HG03175 (cell line): Measurements from ENCODE around the gene ANKRD28.
"Not testable (repeated sequence)": the region's sequence is repeated elsewhere in the genome, so short reads cannot be mapped to it uniquely, and the experiment has no call there.

Source experiments
- ATAC-seq: cut with Tn5 transposase; IDR thresholded peaks from one replicate; pipeline ENCODE4 v1.9.1; 2021; ENCODE audit warnings: mild to moderate bottlenecking, moderate library complexity; ENCODE audit not compliant: unreplicated experiment

The ANKRD28 gene

DNA sequence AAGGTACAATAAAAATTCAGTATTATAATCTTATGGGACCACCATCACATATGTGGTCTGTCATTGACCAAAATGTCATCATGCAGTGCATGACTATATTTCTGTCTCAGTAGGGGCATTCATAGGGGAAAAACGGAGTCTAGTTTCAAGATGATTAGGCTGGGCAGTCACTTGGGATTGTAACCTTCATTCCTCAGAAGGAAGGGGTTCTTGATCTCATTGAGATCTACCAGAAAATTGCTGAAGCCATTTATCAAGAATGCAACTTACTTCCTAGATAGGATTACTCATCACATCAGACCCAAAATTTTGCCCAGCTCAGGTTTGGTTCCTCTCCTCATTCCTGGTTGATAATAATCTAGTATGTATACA, 158.9 kb downstream of the ANKRD28 start:
- no peak for ATAC-seq

DNA sequence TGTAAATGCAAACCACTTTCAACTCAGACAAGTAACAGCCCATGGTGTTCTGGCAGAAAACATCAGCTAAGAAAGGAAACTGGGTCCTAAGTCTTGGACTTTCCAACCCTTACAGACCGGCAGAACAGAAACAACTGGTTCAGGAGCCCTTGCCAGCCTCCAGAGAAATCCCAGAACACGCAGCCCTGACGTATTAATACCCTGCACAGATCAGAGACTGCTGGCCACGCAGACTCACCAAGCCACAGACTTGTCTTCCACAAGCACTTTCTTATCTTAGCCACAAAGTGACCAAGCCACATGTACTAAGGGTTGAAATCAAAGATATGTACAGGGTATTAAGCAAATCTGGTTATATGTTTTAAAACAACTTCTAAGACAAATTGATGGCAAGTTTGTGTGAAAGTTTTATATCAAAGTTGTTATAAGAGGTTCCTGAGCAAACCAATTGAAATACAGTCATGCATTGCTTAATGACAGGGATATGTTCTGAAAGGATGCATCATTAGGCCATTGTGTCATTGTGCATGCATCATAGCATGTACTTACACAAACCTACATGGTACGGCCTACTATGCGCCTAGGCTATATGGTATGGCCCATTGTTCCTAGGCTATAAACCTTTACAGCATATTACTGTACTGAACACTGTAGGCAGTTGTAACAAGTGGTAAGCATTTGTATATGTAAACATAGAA, 159.4 kb downstream of the ANKRD28 start:
- no peak for ATAC-seq

DNA sequence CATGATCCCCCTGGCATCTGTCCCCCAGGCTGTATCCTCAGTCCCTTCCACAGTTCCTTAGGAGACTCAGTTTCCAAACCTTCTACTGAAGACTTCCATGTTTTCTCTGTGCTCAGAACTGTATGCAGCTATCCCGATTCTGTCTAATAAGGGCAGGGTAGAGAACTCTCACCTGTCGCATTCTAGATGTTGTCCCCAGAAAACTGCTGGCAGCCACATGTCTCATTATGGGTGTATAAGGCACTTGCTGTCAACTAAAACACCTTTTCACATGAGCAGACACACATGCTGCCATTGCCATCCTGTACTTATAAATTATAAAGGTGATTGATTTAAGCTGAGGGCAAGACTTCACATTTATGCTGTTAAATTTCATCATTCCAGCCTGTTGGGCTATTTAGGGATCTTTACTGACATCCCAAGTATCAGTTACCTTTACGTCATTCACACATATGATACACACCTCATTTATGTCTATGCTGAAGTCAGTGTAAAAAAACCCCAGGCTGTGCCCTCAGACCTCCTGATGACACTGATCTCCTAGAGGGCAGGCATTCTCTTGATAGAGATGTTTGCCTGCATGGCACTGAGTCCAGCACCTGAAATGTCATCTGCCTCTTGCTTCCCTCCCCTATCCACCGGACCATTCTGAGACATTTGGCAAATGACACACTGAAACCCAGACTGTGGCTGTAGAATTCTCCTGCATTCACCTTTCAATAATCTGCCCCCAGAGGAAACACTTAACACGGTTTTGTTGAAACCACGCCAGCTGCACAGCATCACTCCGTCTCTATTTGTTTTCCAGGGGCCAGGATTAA, 160.4 kb downstream of the ANKRD28 start:
- peak; percentile 32 for ATAC-seq

DNA sequence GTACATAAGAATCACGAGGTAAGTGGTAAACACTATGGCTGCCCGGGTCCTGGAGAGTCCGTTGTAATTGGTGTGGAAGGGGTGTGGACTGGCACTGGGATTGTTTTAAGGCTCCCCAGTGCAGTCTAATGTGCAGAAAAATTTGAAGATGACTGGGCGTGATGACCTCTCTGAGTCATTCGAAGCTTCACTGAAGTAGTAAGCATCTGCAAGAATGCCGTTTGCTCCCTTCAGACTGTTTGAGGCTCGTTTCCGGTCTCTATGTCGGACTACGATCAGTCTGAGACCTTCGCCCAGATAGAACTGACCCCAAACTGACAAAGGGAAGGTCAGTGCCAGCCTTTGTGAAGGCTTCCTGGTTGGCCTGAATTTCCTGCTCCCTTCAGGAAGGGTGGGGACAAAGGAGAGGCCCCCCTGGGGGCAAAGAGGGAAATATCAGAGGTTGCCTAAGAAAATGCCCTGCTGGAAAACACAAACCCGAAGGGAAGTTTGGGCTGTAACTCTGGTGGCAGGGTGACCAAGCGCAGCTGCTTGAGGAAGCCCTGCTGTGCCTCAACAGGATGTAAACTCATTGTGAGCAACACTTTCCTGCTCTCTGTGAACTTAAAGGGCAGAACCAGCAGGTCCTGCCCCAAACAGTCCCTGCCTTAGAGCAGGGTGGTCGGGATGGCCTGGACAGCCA, 161.6 kb downstream of the ANKRD28 start:
- ATAC-seq, result peak; percentile 70

DNA sequence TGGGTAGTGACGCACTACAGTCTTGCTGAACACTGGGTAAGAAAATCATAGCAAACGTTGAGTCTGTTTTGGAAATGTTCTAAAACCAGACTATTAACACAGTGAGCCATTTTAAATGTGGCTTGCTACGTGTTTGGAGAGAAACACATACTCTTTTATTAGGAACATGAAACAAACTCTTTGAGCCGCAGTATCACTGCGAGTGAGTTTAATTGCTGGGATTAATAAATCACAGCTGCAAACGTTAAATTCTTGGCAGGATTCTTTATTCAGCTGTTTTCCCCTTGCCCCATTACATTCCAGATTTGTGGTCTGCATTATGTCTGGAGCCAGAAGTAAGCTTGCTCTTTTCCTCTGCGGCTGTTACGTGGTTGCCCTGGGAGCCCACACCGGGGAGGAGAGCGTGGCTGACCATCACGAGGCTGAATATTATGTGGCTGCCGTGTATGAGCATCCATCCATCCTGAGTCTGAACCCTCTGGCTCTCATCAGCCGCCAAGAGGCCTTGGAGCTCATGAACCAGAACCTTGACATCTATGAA, 162.6 kb downstream of the ANKRD28 start:
- ATAC-seq, result no peak

DNA sequence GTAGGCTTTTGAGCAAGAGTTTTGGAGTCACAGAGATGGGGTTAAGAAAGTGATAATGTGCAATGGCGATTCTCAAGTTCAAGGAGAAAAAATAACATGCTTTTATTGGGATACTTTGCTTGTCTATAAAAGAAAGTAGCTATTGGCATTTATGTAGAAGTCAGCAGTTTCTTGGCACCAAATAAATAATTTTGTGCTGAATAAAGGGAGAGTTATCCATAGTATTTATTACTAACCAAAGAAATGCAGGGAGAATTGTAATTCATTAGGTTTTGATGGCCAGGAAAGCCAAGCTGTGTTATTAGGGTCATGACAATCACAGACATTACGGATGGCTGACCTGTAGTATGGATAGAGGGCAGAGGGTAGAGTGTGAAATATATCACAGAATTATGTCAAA, 163.1 kb downstream of the ANKRD28 start:
- no peak for ATAC-seq

DNA sequence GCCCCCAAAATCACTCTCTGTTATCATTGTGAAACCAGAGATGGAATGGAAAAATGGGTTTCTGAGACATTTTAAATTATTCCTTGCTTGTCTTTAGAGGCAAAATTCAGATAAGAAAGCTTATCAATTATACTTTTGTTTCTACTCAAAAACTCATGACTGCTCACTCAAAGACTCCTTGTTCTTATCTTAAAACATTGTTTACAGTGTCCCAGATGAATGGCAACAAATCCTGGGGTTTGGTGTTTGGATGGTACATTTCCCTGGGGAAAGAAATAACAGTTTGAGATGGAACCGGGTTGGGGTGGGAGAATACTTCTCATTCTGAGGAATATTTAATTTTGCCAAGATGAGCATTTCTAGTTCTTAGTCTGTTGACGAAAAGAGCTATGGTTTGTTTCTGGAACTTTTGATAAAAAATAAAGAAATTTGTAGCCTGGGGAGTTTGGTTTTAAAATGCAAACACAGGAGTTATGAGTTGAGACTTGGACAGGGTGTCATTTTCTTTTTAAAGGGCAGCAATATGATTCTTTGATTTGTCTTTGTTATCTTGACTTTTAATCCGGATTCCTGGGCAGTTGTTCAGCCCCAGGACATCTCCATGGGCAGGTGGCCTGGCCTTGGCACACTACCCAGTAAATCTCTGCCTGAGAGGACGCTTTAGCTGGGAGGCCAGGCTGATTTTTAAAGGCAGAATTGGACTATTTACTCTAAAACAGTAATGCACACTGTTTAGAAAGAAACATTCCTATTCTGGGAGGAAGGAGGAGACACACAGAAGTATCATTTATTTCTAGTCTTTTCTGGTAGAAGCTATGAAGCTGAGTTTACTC, 163.8 kb downstream of the ANKRD28 start:
- no peak for ATAC-seq

DNA sequence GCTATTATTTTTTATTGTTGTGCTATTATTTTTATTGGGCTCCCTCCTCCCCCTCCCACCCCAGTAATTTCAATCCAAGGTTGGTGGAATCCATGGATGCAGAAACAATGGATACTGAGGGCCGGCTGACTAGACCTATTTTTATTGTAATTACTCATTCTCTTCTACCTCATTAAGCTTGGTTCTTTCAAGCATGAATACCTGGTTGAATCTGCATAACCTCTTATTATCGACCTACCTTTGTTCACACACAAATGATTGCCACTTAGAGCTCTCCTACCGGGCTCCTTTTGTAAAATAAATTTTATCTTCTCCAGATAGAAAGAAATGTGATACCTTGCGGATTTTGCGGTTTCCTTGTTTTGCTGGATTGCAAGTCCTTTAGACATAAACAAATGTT, 164.6 kb downstream of the ANKRD28 start:
- ATAC-seq, result no peak

DNA sequence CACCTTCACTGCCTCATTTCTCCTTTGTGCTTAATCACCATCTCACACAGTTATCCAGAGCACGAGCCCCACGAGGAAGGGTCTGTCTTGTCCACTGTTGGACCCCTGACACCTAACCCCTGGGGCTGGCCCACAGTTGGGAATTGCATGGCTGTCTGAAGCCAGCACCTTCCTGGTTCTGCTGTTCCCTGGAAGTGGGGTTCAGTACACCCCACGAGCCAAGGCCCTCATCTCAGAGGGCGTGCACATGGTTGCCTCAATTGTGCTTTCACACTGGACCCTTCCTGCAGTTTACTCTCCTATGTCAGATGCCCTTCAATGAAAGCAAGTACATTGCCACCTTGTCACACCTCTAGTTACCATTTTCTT, 165.6 kb downstream of the ANKRD28 start:
- ATAC-seq, result no peak

DNA sequence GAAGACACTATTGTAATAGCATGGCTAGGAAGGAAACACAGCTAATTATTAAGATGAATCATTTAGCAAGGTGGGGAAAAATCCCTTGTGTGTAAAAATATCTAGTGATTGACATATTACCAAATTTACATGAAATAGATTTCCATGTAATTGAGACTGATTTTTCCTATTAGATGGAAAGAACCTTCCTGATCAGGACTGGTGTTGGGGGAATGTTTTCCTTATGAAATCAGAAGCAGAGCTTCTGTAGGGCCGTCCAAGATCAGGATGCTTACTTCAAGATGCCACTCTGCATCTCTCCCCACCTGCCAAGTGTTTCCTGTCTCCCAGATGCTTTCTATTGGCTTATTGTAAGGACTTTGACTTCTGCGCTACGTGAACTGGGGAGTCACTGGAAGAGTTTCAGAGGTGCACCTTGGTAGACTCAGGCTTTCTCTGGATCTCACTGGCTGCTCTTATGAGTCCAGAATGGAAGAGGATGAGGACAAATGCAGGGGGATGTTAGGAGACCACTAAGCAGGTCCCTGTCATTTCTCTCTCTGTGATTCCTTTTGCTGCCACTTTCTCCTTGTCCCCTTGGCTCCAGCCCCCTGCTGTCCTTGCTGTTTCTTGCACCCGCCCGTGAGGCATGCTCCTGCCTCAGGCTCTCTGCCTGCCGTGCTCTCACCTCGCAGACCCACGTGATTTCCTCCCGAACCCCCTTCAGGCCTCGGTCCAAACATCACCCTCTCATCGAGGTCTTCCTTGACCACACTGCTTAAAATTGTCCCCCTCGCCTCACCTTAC, 166.2 kb downstream of the ANKRD28 start:
- no peak for ATAC-seq

DNA sequence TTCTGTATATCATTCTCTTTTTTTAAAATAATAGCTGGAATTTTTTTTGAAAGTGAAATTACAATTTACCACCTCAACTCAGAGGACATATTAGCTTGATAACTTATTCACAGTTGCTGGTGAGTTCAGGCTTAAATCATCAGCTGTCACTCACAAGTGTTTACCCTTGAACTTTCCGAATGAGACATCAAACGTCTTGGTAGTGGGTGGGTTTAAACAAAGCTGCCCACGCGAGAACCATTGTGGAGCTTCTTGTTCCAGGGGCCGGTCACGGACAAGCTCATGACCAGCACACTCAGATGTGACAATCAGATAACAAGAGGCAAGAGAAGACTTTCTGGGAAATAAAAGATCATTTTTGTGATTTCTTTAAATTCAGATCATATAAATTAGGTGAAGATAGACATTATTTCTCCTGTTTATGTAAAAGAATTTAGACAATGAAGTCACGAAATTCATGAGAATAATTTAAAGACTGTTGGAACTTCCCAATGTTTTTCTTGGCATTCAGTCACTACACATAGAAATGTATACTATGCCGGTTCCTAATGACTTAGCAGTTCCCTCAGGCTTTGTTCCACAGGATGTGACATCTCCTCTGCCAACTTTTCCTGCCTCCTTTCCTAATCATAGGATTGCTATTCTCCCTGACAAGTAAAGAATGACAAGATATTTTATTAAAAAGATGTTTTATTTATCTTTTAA, 167.0 kb downstream of the ANKRD28 start:
- ATAC-seq, result peak; percentile 38

DNA sequence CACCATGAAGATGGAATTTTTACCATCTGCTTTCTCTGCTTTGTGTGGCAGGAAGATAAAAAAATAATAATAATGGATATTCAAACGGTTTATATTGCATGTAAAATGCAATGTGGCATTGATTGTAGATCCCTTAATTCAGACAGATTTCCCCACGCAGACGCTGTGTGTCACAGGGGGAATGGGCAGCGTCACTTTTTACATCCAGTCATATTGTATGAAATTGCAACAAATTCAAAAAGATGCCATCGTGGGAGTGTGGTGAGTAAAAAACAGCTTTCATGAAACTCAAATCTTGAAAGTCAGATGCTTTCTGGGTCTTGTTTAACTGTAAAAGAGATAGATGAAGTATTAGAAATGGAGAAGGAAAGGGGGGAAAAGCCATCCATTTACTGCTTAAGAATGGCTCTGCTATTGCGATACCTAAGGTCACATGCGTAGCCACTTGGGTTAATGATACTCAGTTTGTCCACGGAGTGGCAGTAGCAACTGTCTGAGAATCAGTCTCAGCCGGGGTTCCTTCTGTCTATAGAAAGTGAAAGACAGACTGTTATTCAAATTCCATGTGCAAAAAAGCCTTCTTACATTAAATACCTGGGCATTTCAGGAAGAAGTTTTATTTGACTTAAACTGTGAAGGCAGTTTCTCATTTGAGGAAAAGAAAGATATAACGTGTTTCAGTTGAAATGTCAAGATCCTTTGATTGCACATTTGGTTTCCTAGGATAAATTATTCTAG, 167.8 kb downstream of the ANKRD28 start:
- peak; percentile 98 for ATAC-seq

DNA sequence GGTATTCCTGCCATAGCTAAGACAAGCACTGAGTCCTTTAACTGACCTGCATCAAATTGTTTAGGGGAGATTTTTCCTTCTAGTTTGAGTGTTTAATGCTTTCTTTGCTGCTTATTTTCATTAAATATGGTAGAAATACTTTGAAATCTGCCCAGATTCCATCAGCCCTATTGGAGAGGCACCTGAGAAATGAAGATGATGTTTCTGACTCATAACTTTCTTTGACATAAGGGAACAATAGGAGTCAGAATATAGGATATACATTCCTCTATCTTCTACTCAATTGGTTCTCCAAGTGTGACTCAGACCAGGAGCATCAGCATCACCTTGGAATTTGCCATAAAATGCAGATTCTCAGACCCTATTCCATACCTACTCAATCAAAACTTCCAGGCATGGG, 168.8 kb downstream of the ANKRD28 start:
- no peak for ATAC-seq

DNA sequence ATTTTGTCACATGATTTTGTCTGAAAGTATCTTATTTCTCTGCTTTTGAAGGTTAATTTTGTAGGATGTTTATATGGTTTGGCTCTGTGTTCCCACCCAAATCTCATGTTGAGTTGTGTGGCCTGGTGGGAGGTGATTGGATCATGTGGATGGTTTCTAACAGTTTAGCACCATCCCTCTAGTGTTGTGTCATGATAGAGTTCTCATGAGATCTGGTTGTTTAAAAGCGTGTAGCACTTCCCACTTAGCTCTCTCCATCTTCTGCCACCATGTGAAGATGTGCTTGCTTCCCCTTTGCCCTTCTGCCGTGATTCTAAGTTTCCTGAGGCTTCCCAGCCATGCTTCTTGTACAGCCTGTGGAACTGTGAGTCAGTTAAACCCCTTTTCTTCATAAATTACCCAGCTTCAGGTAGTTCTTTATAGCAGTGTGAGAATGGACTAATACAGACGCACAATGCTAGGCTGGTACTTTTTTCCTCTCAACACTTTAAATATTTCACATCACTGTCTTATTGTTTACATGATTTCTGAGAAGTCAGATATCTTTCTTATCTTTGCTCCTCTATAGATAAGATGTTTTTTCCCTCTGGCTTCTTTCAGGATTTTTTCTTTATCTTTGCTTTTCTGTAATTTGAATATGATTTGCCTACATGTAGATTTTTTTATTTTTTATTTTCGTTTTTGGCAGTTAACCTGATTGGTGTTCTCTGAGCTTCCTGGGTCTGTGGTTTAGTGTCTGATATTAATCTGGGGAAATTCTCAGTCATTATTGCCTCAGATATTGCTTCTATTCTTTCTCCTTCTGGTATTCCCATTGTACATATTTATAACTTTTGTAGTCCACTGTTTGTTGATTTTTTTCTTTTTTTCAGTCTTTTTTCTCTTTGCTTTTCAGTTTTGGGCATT, 174.0 kb downstream of the ANKRD28 start:
- ATAC-seq, result no peak

DNA sequence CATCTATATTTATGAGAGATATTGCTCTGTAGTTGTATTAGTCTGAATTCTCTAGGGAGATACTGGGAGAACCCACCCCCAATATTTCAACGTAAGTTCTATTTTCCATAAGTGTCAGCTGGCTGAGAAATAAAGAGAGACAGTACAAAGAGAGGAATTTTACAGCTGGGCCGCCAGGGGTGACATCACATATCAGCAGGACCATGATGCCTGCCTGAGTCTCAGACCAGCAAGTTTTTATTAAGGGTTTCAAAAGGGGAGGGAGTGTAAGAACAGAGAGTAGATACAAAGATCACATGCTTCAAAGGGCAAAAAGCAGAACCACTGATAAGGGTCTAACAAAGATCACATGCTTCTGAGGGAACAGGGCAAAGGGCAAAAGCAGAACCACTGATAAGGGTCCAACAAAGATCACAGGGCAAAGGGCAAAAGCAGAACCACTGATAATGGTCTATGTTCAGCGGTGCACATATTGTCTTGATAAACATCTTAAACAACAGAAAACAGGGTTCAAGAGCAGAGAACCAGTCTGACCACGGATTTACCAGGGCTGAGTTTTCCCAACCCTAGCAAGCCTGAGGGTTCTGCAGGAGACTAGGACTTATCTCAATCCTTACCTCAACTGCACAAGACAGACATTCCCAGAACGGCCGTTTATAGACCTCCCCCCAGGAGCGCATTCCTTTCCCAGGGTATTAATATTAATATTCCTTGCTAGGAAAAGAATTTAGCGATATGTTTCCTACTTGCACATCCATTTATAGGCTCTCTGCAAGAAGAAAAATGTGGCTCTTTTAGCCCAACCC, 177.9 kb downstream of the ANKRD28 start:
- ATAC-seq, result not testable (repeated sequence)
